Upper lobe of left lung (tissue), 6 donors: ENCODE measurements around the gene SBK2. TPM values are rescaled to one million over a fixed set of nuclear protein-coding genes. Genes with fewer than 3 reads are reported as not detected.
"Not testable (repeated sequence)": the region's sequence is repeated elsewhere in the genome, so short reads cannot be mapped to it uniquely, and the experiment has no call there.

Experiments
- ATAC-seq, 2 donors: fragments of 200-7000 bp; cut with Tn5 transposase; one replicate each; pipeline ENCODE4 v1.9.1; 2022; ENCODE audit warnings: mild to moderate bottlenecking in 2 of 2, moderate library complexity in 2 of 2; ENCODE audit not compliant: low FRiP score in 2 of 2
- DNase-seq, 2 donors: peaks; one replicate each; pipeline ENCODE4 v3.0.0-alpha.2; 2019 to 2020
- H3K27ac ChIP-seq, 4 donors: fragments of 200-600 bp; sonication (generic); one replicate each; pipeline ENCODE4 v1.5.1; 2016 to 2019
- H3K27me3 ChIP-seq, 4 donors: fragments of 200-600 bp; sonication (generic); one replicate each; pipeline ENCODE4 v1.5.1; 2017 to 2019
- H3K36me3 ChIP-seq, 4 donors: fragments of 200-600 bp; sonication (generic); one replicate each; pipeline ENCODE4 v1.5.1; 2016 to 2019
- H3K4me1 ChIP-seq, 4 donors: fragments of 200-600 bp; sonication (generic); one replicate each; pipeline ENCODE4 v1.5.1; 2018 to 2019
- H3K4me3 ChIP-seq, 4 donors: fragments of 200-600 bp; sonication (generic); one replicate each; pipeline ENCODE4 v1.5.1; 2017 to 2019; ENCODE audit warnings: mild to moderate bottlenecking in 2 of 4, moderate library complexity in 1 of 4
- H3K9me3 ChIP-seq, 4 donors: fragments of 200-600 bp; sonication (generic); one replicate each; pipeline ENCODE4 v1.5.1; 2018 to 2019
- EP300 ChIP-seq, 4 donors: sonication (generic); formaldehyde crosslinking; IDR thresholded peaks; one replicate each; pipeline ENCODE4 v1.5.1; 2017; ENCODE audit warnings: antibody characterized with exemption in 4 of 4, control low read depth in 2 of 4
- POLR2A ChIP-seq, 4 donors: fragments of 450-650 bp; IDR thresholded peaks; one replicate each; pipeline ENCODE4 v1.5.1; 2016 to 2017; ENCODE audit warnings: antibody characterized with exemption in 4 of 4, mild to moderate bottlenecking in 2 of 4
- POLR2AphosphoS5 ChIP-seq, 2 donors: sonication (generic); formaldehyde crosslinking; IDR thresholded peaks; one replicate each; pipeline ENCODE4 v1.5.1; 2017; ENCODE audit warnings: antibody characterized with exemption in 2 of 2
- WGBS, 2 donors: methylation state at CpG; one replicate each; pipeline ENCODE4 v1.1.5; 2017 to 2018; 5-methylcytosine and 5-hydroxymethylcytosine counted together
- total RNA-seq, 6 donors: library from RNA; depleted of rRNA in 4 of 6; stranded (reverse); fragments of >200 nt in 4 of 6; gene quantifications; one replicate each; pipeline versions ENCODE4 v1.1.0 to v1.2.1, GENCODE V29; 2016 to 2021
- TF ChIP-seq, protein P1 (sequence below), 6 experiments: fragments of 450-650 bp in 4 of 6; fragments of 200-600 bp in 2 of 6; sonication (generic) in 2 of 6; IDR thresholded peaks; one replicate each; pipeline ENCODE4 v1.5.1; 2016 to 2019; ENCODE audit warnings: antibody characterized with exemption in 6 of 6
- donor health status: DM: no; HTN: no; CAD: no; lungs with moderate emphysema.
- donor health status: DM: no; HTN: yes; CAD: no; lungs with severe emphysema.

The SBK2 gene
- total RNA-seq, 6 donors from 2014 or later: not detected

DNA sequence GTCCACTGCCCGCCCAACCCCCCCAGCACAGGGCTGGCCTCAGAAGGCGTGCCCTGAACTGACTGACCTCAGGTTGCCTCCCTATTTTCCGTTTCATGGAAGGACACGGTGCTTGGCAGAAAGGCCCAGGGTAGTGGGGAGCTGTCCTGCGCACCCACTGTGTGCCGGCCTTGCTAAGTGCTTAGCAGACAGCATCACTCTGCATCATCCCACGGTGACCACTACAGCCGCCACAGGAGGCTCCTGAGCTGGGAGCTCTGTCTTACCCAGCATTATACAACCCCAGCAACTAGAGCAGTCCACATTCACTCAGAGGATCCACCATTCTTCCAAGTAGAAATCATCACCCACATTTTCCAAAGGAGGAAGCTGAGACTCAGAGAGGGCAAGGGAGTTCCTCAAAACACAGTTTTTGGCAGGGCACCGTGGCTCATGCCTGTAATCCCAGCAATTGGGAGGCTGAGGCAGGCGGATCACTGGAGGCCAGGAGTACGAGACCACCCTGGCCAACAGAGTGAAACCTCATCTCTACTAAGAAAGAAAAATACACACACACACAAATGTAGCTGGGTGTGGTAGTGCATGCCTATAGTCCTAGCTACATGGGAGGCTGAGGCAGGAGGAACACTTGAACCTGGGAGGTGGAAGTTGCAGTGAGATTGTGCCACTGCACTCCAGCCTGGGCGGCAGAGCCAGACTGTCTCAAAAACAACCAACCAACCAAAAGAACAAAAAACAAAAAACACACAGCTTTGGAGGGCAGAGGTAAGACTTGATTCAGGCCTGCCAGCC, 1.6 kb downstream of the SBK2 start:
- Histone ChIP-seq H3K27me3 (no peaks in the 10 kb centered on the region), H3K4me3 (no peak overlapping the region), H3K27ac (no peak overlapping the region), H3K4me1 (no peaks in the 10 kb centered on the region), H3K36me3 (no peaks in the 10 kb centered on the region), H3K9me3 (no peaks in the 10 kb centered on the region)
- WGBS, 2 donors: 79 to 84% methylated on average over 10 to 12 of the region's 12 CpGs
- no peak for TF ChIP-seq EP300 (IDR thresholded peaks at IDR 0.05)
- TF ChIP-seq POLR2AphosphoS5 (IDR thresholded peaks at IDR 0.05): no peak
- TF ChIP-seq, protein P1, sequence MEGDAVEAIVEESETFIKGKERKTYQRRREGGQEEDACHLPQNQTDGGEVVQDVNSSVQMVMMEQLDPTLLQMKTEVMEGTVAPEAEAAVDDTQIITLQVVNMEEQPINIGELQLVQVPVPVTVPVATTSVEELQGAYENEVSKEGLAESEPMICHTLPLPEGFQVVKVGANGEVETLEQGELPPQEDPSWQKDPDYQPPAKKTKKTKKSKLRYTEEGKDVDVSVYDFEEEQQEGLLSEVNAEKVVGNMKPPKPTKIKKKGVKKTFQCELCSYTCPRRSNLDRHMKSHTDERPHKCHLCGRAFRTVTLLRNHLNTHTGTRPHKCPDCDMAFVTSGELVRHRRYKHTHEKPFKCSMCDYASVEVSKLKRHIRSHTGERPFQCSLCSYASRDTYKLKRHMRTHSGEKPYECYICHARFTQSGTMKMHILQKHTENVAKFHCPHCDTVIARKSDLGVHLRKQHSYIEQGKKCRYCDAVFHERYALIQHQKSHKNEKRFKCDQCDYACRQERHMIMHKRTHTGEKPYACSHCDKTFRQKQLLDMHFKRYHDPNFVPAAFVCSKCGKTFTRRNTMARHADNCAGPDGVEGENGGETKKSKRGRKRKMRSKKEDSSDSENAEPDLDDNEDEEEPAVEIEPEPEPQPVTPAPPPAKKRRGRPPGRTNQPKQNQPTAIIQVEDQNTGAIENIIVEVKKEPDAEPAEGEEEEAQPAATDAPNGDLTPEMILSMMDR (IDR thresholded peaks at IDR 0.05): no peak
- no peak for TF ChIP-seq POLR2A (IDR thresholded peaks at IDR 0.05)
- no peak for ATAC-seq
- DNase-seq: no peak

DNA sequence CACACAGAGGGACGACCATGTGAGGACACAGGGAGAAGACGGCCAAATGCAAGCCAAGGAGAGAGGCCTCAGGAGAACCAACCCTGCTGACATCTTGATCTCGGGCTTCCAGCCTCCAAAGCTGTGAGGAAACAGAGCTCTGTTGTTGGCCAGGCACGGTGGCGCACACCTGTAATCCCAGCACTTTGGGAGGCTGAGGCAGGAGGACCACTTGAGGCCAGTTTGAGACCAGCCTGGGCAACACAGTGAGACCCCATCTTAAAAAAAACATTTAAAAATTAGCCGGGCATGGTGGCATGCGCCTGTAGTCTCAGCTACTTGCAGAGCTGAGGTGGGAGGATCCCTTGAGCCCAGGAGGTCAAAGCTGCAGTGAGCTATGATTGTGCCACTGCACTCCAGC, 2.7 kb downstream of the SBK2 start:
- ATAC-seq, H3K9me3 ChIP-seq, DNase-seq, H3K27ac ChIP-seq, H3K4me3 ChIP-seq, H3K27me3 ChIP-seq, H3K4me1 ChIP-seq, H3K36me3 ChIP-seq: not testable (repeated sequence)
- WGBS, 2 donors: 88 to 90% methylated on average over 7 of the region's 7 CpGs

DNA sequence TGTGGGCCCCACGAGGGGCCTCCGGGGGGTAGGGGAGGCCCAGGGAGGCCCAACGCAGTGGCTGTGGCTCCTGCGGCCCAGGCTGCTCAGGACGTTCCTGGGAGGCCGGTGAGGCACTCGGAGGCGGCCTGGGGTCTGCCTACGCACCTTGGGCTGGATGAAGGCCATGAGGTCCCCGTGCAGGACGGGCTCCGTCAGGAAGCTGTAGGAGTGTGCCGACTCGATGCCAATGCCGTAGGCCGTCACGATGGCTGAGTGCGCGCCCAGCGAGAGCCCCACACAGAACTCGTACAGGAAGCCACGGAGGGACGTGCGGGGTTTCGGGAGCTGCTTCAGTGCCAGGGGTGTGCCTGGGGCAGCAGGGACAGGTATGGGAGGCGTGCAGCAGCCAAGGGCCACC, 5.9 kb downstream of the SBK2 start:
- no peaks in the 10 kb centered on the region for H3K27me3 ChIP-seq
- H3K4me3 ChIP-seq: no peak overlapping the region
- TF ChIP-seq EP300 (IDR thresholded peaks at IDR 0.05) (no peak), POLR2A (IDR thresholded peaks at IDR 0.05) (no peak), POLR2AphosphoS5 (IDR thresholded peaks at IDR 0.05) (no peak)
- TF ChIP-seq, protein P1 (IDR thresholded peaks at IDR 0.05): no peak
- peaks cover 6 to 8% (median 6%) of the 10 kb centered on the region in 4 donors for H3K4me1 ChIP-seq
- no peaks in the 10 kb centered on the region for H3K36me3 ChIP-seq
- DNase-seq (peak in 1 of 2 donors; percentile 80), ATAC-seq (peak in 1 of 2 donors; percentile 23)
- 91 to 92% methylated on average over 18 to 26 of the region's 26 CpGs for WGBS, 2 donors
- H3K9me3 ChIP-seq: no peaks in the 10 kb centered on the region
- no peak overlapping the region for H3K27ac ChIP-seq

DNA sequence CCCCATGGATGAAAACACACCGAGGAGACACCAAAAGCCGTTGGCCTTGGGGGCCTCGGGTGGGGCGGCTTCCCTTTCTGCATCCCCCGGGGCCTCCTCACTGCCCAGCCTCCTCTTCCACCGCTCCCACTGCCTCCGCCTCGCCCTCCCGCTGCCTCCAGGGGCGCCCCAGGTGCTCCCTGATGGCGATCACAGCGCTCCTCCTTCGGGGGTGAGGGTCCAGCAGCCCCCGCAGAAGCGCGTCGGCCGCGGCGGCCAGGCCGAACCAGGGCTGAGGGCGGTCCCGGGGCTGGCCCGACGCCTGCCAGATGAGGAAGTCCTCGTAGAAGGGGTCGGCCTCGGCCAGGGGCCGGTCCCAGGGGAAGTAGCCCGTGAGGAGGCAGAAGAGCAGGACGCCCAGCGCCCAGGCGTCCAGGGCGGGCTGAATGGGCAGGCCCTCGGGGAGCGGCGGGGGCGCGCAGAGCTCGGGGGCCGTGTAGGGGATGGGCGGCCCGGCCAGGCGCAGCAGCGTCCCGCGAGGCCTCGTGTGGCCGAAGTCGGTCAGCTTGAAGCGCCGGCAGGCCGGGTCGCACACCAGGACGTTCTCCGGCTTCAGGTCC, 7.2 kb downstream of the SBK2 start:
- TF ChIP-seq, protein P1 (IDR thresholded peaks at IDR 0.05): no peak
- TF ChIP-seq POLR2A (IDR thresholded peaks at IDR 0.05) (no peak), POLR2AphosphoS5 (IDR thresholded peaks at IDR 0.05) (no peak), EP300 (IDR thresholded peaks at IDR 0.05) (no peak)
- ATAC-seq: no peak

DNA sequence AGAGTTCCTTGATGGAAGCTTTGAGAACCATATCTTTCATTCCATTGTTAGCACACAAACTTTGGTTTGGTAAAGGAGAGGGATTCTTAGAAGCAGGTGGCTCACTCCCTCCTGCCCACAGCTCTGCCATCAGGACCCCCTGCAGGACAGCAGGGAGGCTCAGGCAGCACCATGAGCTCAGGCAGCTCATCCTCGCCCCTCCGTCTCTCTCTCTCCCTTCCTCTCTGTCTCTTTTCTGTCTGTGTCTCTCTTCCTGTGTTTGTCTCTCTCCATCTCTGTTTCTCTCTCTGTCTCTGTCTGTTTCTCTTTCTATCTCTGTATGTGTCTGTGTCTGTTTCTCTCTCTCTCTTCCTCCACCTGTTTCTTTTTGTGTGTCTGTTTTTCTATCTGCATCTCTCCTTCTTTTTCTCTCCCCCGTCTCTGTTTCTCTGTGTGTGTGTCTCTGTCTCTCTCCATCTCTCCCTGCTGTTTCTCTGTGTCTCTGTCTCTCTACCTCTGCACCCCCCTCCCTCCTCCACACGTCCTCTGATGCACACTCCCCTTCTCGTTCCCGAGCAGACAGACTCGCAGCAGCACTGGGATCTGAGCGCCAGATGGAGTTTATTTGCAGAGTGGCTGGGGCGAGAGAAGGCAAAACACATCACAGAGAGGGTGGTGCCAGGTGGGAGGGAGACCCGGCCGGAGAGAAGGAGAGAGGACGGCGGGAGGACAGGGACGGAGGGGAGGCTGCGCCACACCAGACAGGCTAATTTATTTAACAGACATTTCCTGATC, 8.7 kb downstream of the SBK2 start:
- Histone ChIP-seq H3K27ac (no peak overlapping the region), H3K9me3 (no peaks in the 10 kb centered on the region), H3K4me1 (peaks cover 6 to 9% (median 9%) of the 10 kb centered on the region in 4 donors), H3K27me3 (no peaks in the 10 kb centered on the region), H3K4me3 (no peak overlapping the region), H3K36me3 (no peaks in the 10 kb centered on the region)
- ATAC-seq: no peak
- DNase-seq: no peak
- no peak for TF ChIP-seq POLR2AphosphoS5 (IDR thresholded peaks at IDR 0.05)
- TF ChIP-seq POLR2A (IDR thresholded peaks at IDR 0.05): no peak
- TF ChIP-seq, protein P1 (IDR thresholded peaks at IDR 0.05): no peak
- TF ChIP-seq EP300 (IDR thresholded peaks at IDR 0.05): no peak
- WGBS, 2 donors: 33 to 36% methylated on average over 15 of the region's 15 CpGs

More for the DNA sequence above, 7.2 kb downstream of the SBK2 start:
- no peaks in the 10 kb centered on the region for H3K27me3 ChIP-seq
- no peak overlapping the region for H3K27ac ChIP-seq
- peaks cover 6 to 9% (median 9%) of the 10 kb centered on the region in 4 donors for H3K4me1 ChIP-seq
- peak in 1 of 2 donors; percentile 81 for DNase-seq
- WGBS, 2 donors: 92 to 97% methylated on average over 18 to 48 of the region's 56 CpGs
- H3K9me3 ChIP-seq: no peaks in the 10 kb centered on the region
- no peak overlapping the region for H3K4me3 ChIP-seq
- no peaks in the 10 kb centered on the region for H3K36me3 ChIP-seq
